Measurements from ENCODE around the gene GTF3C6.
"Not testable (repeated sequence)": the region's sequence is repeated elsewhere in the genome, so short reads cannot be mapped to it uniquely, and the experiment has no call there.

The GTF3C6 gene, protein sequence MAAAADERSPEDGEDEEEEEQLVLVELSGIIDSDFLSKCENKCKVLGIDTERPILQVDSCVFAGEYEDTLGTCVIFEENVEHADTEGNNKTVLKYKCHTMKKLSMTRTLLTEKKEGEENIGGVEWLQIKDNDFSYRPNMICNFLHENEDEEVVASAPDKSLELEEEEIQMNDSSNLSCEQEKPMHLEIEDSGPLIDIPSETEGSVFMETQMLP

DNA sequence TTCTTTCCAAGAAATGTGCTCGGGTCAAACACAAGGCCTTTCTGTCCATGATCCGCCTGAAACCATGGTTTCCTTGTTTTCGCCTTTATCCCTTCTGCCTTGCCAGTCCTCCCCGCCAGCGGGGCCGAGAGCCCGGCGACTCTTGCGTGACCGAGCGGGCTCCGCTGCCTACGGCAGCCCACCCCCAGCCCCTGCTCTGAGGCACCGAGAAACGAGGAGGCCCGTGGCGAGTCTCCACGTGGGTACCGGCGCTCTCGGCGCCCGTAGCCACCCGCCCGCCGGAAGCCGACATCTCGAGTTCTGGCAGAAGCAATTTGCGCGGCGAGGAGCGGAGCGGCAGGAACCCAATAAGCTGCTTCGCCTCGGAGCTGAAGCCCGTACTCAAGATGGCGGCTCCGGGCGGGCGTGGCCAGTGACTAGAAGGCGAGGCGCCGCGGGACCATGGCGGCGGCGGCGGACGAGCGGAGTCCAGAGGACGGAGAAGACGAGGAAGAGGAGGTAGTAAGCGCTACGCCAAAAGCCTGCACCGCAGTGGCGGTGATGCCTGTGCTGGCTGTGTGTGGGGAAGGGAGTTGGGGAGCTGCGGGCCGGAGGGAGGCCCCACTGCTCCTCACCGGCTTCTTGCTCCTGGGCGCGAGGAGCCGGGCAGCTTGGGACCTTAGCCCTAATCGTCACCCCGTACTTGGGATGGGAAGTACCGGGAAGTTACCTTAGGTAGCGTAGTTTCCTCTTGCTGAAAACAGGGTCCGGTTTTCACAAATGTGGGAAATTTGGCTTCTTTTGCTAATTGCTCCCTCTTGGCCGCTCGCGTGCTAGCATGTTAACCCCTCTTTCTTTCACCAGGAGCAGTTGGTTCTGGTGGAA, at the start of gene GTF3C6:
Gene GTF3C6 (plus strand): TSS at position 378 of the 864 bp plus-strand sequence. CDS start 64 bp downstream, at position 442.
- DNase-seq, result peak; percentile 94

DNA sequence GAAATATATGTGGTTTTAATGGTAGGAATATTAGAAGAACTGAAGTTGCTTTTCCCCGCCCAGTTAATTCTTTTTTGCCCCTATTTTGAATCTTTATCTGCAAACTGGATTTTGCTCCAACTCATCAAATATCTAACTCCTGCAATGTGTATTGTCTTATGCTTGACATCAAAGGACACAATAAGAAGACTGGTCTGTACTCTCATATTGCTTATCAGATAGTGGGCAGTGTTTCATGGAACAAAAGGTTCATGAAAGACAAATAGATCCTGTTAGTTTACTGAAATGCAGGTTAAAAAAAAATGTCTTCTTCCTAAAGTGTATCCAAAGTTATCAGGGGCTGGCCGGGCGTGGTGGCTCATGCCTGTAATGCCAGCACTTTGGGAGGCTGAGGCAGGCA, 27.7 kb upstream of the GTF3C6 start:
- DNase-seq, result peak; percentile 39

DNA sequence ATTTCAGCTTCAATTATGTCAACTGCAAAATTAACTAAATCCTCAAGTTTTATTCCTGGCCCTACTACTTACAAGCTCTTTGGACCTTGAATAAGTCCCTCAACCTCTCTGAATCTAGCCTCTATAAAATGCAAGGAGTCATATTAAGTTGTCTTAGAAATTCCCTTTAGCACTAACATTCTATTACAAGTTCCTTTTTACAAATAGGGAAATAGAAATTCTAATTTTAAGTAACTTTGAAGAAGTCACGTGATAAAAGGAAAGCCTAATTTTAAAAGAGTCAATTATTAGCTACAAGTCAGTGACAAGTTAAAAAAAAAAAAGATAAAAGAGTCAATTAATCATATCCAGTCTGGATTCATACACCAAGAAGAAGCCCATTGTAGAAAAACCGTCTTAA, 24.6 kb upstream of the GTF3C6 start:
- no peak for DNase-seq

DNA sequence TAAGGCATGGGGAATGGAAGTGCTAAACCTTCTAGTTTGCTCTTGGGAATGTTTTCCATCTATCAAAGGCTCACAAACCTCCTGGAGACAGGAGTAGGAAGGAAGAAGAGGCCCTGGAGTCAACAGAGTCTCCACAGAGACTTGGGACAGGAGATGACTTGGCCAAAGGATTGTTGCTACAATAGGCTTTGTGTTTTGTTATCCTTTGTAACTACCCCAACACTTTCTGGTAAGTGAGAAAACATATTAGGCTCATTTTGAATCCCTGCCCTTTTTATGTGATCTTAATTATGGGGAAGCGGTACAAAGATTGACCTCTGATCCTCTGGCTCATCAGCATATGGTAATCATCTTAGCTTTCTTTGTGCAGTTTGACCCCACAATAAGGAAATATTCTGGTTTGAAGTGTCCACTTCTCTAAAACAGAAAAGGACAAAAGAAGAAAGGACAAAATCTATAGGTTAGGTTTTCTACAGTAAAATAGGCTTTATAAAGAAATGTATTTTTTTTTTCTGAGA, 24.1 kb upstream of the GTF3C6 start:
- no peak for DNase-seq

DNA sequence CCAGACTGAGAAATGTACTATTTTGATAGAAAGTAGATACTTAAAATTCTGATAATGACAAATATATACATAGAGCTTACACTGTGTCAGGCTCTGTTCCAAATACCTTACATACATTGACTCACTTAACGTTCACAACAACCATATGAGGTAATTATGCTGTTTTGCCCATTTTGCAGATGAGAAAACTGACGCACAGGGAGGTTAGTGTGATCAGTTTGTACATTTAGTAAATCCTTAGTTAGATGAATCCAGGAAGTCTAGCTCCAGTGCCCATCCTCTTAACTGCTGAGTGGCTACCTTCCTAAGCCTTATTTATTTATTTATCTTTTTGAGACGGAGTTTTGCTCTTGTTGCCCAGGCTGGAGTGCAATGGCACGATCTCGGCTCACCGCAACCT, 23.3 kb upstream of the GTF3C6 start:
- DNase-seq, result no peak

DNA sequence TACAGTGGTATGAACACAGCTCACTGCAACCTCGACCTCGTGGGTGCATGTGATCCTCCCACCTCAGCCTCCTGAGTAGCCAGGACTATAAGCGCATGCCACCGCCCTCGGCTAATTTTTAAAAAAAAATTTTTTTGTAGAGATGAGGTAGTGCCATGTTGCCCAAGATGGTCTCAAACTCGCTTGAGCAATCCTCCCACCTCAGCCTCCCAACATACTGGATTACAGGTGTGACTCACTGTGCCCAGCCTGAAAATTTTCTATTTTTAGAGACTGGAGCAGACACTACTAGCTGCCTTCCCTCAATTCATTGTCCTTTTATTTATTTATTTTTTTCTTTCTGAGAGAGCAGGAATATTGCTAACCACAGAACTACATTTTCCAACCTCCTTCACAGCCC, 20.3 kb upstream of the GTF3C6 start:
- no peak for DNase-seq

DNA sequence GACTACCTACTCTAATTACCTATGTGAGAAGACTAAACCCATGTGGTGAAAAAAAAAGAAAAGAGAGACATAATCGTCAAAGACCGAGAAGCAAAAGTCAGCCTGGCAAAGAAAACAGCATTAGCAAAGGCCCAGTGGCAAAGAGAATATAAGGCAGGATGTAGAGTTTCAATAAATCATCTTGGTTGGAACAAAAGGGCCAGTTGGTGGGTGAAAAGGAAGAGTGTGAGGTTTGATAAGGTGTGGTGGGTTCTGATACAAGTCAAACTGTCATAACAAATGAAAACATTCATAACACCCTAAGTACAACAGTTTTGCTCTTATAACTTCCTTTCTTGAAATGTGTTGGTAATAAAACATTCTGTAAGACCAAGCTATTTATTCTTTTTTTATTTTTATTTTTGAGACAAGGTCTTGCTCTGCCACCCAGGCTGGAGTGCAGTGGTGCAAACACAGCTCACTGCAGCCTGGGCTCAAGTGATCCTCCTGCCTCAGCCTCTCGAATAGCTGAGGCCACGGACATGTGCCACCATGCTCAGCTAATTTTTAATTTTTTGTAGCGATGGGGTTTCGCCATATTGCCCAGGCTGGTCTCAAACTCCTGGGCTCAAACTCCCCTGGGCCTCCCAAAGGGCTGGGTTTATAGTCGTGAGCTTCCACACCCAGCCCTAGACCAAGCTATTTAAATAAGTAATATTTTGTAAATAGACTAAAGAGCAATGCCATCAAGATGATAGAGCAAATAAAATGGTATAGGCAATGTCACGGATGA, 18.9 kb upstream of the GTF3C6 start:
- DNase-seq, result peak; percentile 51

DNA sequence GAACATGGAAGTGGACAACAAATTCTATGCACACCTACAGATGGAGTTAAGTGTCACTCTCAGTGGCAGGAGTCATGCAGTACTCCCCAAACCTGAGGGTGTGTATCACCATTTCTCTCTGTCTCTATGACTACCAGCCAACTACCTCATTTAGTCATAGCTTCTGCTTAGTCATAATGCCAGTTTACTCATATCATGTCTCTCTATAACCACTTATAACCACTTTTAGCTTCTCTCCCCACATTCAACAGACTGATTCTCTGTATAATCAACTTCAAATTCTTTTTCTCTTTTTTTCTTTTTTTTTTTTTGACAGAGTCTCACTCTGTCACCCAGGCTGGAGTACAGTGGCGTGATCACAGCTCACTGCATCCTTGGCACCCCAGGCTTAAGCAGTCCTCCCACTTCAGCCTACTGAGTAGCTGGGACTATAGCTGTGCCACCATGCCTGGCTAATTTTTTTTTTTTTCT, 13.8 kb upstream of the GTF3C6 start:
- DNase-seq, result peak; percentile 82

DNA sequence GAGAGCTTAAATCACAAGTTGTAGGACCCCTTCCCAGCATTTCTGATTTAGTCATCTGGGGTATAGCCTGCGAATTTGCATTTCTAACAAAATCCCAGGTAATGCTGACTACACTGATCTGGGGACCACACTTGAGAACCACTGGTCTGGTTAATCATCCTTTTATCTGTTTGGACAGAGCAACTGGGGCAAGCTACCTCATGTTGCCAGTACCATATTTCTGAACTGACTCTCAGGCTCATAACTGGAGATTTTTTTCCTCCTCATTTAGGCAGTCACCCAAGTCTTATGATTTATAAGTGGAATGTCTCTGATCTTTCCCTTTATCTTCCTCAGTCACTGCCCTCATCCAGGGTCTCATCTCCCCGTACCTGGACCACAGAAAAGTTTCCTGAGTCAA, 12.0 kb upstream of the GTF3C6 start:
- DNase-seq, result no peak

DNA sequence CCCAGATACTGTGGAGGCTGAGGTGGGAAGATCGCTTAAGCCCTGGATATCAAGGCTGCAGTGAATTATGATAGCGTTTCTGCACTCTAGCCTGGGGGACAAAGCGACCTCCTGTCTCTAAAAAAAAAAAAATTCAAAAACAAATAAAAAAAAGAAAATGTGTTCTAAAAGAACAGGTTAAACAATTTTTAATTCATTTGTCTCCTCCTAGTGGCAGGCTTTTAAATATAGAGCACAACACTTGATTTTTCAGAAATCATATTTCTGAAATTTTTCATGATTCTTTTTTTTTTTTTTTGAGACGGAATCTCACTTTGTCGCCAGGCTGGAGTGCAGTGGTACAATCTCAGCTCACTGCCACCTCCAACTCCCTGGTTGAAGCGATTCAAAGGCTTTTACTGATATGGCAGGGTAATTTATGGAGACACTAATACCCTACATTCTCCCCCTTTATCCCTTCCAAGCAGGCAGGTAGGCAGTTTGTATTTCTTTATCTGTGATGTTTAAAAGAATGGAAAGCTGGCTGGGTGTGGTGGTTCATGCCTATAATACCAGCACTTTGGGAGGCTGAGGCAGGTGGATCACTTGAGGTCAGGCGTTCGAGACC, 8.7 kb upstream of the GTF3C6 start:
- peak; percentile 82 for DNase-seq

DNA sequence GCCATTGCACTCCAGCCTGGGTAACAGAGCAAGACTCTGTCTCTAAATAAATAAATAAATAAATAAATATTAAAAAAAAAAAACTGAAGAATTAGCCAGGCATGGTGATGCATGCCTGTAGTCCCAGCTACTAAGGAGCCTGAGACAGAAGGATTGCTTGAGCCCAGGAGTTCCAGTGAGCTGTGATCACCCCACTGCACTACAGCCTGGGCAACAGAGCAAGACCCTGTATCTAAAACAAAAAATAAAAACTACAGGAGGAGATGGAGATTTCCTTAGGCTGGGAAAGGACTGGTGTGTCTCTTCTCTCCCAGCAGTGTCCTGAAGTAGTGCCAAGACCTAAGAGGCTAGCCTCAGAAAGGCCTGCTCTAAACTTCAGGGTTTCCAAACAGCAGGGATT, 8.1 kb upstream of the GTF3C6 start:
- no peak for DNase-seq

DNA sequence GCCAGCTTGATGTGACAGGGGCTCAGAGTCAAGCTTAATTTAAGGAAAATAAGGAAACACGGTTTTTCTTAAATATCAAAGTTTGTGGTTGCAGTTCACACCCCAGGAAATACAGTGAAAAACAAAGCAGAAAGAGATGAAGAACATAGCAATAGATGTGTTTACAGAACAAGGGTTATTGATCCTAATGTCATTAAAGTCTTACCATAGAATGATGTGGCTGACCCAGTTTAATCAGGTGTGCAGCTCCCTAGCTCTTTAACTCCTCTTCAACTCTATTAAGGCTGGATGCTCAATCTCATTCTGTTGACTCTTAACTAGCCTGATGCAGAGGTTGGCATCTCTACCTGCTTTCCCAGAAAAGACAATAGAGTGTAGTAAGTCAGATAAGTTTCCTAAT, 7.5 kb upstream of the GTF3C6 start:
- DNase-seq, result no peak

DNA sequence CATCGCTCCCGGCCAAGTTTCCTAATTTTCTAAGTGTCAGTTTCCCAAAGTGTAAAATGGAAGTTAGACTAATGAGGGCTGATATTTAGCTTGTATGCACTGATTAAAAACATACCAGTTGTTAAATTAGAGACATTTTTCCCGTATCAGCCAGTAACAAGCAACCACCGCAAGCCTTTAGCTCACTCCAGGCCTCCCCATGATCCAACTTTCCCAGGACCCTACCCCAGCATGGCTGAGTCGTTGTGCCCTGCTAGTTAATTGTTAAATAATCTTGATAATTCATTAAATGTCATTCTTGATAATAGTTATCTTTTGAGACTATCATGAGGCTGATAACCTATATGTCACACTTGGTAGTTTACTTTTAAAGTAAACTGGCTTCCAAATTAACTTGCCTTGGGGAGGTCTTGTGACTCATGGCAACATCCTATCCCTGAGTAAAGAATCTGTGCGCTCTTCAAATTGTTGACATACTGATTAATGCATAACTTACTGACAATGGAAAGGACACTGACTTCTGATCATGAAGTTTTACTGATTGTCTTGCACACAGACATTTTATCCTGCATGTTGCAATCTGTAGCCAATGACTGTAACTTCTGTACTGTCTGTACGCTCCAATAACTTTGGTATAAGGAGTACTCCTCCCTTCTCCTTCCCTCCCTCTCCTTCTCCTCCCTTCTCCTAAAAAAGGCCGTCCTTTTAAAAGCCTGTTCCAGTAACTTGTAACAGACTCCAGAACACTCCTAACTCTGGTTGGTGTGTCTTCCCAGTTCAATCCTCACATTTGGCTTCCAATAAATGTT, 6.3 kb upstream of the GTF3C6 start:
- peak; percentile 34 for DNase-seq

DNA sequence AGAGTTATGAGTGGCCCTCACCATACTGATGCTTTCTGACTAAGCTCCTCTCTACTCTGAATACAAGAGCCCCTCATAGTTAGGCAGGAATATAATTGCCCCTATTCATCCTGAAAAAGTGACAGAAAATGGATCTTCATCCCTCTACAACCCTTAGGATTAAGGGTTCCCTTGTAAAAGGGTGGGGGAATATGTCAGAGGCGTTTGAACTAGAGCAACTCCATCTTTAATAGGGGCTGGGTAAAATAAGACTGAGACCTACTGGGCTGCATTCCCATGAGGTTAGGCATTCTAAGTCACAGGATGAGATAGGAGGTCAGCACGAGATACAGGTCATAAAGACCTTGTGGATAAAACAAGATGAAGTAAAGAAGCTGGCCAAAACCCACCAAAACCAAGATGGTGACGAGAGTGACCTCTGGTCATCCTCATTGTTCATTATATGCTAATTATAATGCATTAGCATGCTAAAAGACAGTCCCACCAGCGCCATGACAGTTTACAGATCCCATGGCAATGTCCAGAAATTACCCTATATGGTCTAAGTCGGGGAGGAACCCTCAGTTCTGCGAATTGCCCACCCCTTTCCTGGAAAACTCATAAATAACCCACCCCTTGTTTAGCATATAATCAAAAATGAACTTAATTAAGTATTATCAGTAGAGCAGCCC, 4.7 kb upstream of the GTF3C6 start:
- peak; percentile 49 for DNase-seq

DNA sequence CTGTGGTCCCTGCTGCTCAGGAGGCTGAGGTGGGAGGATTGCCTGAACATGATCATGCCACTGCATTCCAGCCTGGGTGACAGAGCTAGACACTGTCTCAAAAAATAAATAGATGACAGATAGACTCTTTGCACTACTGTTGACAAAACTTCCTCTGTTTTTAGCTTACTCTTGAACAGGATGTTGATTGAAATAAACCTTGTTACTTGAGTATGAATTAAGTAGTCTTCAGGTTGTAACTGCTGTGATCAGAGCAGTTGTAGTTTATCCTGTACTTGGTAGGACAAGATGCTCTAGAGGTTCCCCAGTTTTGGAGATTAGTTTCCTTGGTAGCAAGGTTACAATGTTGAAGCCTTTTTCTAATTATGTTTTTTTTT, 1.5 kb downstream of the GTF3C6 start:
- DNase-seq, result no peak

DNA sequence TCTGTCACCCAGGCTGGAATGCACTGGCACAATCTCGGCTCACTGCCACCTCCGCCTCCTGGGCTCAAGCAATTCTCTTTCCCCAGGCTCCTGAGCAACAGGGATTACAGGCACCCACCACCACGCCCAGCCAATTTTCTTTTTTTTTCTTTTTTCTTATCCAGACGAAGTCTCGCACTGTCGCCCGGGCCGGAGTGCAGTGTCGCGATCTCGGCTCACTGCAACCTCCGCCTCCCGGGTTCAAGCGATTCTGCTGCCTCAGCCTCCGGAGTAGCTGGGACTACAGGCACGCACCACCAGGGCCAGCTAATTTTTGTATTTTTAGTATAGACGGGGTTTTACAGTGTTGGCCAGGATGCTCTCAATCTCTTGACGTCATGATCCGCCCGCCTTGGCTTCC, 4.1 kb downstream of the GTF3C6 start:
- DNase-seq, result not testable (repeated sequence)

DNA sequence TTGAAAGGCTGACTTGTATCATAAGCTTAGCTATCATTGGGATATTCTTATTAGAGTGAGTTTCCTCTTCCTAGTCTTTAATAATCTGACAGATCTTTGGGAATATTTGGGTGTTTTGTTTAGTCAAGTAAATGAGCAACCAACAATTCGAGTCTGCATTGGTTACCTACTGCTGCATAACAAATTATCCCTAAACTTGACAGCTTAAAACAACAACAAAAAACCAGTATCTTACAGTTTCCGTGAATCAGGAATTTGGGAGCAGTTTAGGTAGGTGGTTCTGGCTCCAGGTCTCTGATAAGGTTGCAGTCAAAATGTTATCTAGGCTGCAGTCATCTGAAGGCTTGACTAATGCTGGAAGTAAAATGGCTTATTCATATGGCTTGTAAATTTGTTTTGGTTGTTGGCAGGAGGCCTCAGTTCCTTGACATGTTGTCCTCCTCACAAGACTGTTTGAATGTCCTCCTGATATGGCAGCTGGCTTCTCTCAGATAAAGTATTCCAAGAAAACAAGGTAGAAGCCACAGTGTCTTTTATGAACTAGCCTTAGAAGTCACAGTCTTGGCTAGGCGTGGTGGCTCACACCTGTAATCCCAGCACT, 7.2 kb downstream of the GTF3C6 start:
- peak; percentile 22 for DNase-seq

DNA sequence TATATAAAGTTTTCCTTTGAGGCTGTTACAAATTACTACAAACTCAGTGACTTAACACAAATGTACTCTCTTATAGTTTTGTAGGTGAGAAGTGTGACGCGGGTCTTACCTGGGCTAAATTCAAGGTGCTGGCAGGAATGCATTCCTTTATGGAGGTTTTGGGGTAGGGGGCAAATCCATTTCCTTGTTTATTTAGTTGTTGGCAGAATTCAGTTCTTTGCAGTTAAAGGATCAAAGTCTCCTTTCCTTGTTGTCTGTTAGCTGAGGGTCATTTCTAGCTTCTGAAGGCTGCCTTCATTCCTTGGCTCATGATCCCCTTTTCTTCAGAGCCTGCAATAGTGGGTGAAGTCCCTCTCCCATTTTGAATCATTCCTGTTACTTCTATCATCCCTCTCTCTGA, 10.2 kb downstream of the GTF3C6 start:
- DNase-seq, result not testable (repeated sequence)

DNA sequence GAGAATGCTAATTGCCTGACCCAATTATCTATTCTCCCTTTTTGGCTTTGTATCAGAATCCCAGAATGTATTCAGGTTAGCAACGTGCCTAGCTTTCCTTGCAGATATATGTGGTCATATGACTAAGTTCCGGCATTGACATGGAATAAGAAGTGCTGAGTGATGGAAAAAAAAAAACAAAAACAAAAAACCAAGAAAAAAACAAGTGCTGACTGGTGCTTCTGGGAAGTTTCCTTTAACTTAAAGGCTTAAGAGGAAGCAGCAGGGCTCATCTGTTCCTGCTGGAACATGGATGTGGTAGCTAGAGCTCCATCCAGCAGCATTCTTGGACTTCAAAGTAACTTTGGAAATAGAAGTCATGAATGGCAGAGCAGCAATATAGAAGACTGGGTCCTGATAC, 13.0 kb downstream of the GTF3C6 start:
- no peak for DNase-seq

DNA sequence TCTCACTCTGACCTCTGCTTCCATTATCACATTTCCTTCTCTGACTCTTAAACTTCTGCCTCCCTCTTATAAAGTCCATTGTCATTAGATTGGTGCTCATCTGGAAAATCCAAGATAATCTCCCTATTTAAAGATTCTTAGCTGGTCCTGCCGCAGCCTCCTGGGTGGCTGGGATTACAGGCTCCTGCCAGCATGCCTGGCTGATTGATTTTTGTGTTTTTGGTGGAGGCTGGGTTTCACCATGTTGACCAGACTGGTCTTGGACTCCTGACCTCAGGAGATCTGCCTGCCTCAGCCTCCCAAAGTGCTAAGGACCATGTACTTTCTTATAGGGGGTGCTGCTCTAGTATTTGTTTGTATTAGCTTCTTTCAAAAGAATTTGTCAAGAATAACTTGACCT, 18.1 kb downstream of the GTF3C6 start:
- DNase-seq, result no peak

DNA sequence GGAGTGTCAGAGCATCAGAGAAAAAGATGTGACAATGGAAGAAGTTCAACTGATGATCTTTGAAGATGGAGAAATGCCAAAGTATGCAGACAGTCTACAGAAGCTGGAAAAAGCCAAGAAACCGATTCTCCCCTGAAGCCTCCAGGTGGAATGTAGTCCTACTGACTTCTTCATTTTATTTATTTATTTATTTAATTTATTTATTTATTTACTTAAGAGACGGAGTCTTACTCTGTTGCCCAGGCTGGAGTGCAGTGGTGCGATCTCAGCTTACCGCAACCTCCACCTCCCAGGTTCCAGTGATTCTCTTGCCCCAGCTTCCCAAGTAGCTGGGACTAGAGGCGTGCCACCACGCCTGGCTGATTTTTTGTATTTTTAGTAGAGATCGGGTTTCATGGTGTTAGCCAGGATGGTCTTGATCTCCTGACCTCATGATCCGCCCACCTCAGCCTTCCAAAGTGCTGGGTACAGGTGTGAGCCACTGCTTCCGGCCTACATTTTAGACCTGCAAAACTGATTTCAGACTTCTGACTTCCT, 21.1 kb downstream of the GTF3C6 start:
- DNase-seq, result no peak

Measured in OCI-M1 (cell line).